IMR-90 (cell line): Measurements from ENCODE around the gene LGALS4.

Source experiments
- BHLHE40 ChIP-seq: fragments of 150-350 bp; IDR thresholded peaks from 2 replicates; pipeline ENCODE4 v1.6.1; 2016; ENCODE audit warnings: mild to moderate bottlenecking, low read depth, low read length
- CEBPB ChIP-seq: IDR thresholded peaks from 2 replicates; pipeline ENCODE4 v1.6.1; 2012; ENCODE audit warnings: low read depth, low read length, improper control_type of control experiment
- CHD1 ChIP-seq: IDR thresholded peaks from 2 replicates; pipeline ENCODE4 v1.6.1; 2012; ENCODE audit warnings: low read depth, low read length, improper control_type of control experiment
- FOS ChIP-seq: fragments of 150-350 bp; IDR thresholded peaks from 2 replicates; pipeline ENCODE4 v1.6.1; 2016; ENCODE audit warnings: low read depth, low read length
- MAFK ChIP-seq: IDR thresholded peaks from 2 replicates; pipeline ENCODE4 v1.6.1; 2012; ENCODE audit warnings: low read depth, low read length, improper control_type of control experiment
- MAZ ChIP-seq: IDR thresholded peaks from 2 replicates; pipeline ENCODE4 v1.6.1; 2012; ENCODE audit warnings: low read depth, mild to moderate bottlenecking, low read length, improper control_type of control experiment, moderate library complexity, borderline replicate concordance
- MXI1 ChIP-seq: IDR thresholded peaks from 2 replicates; pipeline ENCODE4 v1.6.1; 2012; ENCODE audit warnings: low read depth, mild to moderate bottlenecking, low read length, moderate library complexity, borderline replicate concordance
- POLR2A ChIP-seq: IDR thresholded peaks from 2 replicates; pipeline ENCODE4 v1.6.1; 2012; ENCODE audit warnings: mild to moderate bottlenecking, low read depth, low read length
- RAD21 ChIP-seq: IDR thresholded peaks from 2 replicates; pipeline ENCODE4 v1.6.1; 2012; ENCODE audit warnings: low read length, improper control_type of control experiment
- RFX5 ChIP-seq: IDR thresholded peaks from 2 replicates; pipeline ENCODE4 v1.8.0; 2012; ENCODE audit warnings: low read depth, mild to moderate bottlenecking, low read length, moderate library complexity
- SMC3 ChIP-seq: fragments of 150-350 bp; IDR thresholded peaks from 2 replicates; pipeline ENCODE4 v1.6.1; 2016; ENCODE audit warnings: low read depth, mild to moderate bottlenecking, antibody characterized with exemption, low read length, moderate library complexity
- TF ChIP-seq, protein P1 (sequence below): conservative IDR thresholded peaks from 2 replicates; pipeline ENCODE4 v1.5.1; 2012; ENCODE audit warnings: mild to moderate bottlenecking, low read depth, low read length, improper control_type of control experiment
- TF ChIP-seq, protein P2 (sequence below): fragments of 150-350 bp; IDR thresholded peaks from 2 replicates; pipeline ENCODE4 v1.6.1; 2017; ENCODE audit warnings: mild to moderate bottlenecking, antibody characterized with exemption, low read length, low read depth

DNA sequence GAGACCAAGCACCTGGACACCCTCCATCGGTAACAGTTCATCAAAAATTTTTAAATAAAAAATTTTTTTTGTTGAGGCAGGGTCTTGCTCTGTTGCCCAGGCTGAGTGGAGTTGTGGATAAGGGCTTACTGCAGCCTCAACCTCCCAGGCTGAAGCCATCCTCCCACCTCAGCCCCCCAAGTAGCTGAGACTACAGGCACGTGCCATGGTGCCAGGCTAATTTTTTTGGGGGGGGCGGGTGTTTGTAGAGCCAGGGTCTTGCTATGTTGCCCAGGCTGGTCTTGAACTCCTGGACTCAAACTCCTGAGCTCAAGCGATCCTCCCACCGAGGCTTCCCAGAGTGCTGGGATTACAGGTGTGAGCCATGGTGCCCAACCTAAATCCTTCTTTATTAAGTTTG, 19.1 kb downstream of the LGALS4 start:
- TF ChIP-seq, protein P1, sequence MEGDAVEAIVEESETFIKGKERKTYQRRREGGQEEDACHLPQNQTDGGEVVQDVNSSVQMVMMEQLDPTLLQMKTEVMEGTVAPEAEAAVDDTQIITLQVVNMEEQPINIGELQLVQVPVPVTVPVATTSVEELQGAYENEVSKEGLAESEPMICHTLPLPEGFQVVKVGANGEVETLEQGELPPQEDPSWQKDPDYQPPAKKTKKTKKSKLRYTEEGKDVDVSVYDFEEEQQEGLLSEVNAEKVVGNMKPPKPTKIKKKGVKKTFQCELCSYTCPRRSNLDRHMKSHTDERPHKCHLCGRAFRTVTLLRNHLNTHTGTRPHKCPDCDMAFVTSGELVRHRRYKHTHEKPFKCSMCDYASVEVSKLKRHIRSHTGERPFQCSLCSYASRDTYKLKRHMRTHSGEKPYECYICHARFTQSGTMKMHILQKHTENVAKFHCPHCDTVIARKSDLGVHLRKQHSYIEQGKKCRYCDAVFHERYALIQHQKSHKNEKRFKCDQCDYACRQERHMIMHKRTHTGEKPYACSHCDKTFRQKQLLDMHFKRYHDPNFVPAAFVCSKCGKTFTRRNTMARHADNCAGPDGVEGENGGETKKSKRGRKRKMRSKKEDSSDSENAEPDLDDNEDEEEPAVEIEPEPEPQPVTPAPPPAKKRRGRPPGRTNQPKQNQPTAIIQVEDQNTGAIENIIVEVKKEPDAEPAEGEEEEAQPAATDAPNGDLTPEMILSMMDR: no peak
- TF ChIP-seq POLR2A (no peak), MXI1 (no peak), CHD1 (no peak), BHLHE40 (no peak), MAFK (no peak), CEBPB (no peak), FOS (no peak), RAD21 (no peak), MAZ (no peak), RFX5 (no peak), SMC3 (no peak)
- TF ChIP-seq, protein P2, sequence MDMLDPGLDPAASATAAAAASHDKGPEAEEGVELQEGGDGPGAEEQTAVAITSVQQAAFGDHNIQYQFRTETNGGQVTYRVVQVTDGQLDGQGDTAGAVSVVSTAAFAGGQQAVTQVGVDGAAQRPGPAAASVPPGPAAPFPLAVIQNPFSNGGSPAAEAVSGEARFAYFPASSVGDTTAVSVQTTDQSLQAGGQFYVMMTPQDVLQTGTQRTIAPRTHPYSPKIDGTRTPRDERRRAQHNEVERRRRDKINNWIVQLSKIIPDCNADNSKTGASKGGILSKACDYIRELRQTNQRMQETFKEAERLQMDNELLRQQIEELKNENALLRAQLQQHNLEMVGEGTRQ: no peak
